Stimulated activated CD4-positive, alpha-beta T cell treated with anti-CD3 and anti-CD28 coated beads, TNF-alpha, amount 100 ng/mL, for 24 hours (primary cell): Measurements from ENCODE around the gene NR3C1.
A peak's percentile ranks its signal among the peaks of the same experiment; 100 is the strongest.

Experiments
- DNase-seq, 3 experiments: peaks; one replicate each; pipeline ENCODE4 v3.0.0-alpha.2; 2020; ENCODE audit warnings: low read depth in 3 of 3

NR3C1 gene

GRCh38 chr5:143426437-143426991 lies 23.0 kb upstream of the NR3C1 start:
- no peak for DNase-seq

- no peak for DNase-seq
Observed at GRCh38 chr5:143425835-143426234, 22.3 kb upstream of the NR3C1 start.

GRCh38 chr5:143418140-143418866 lies 14.8 kb upstream of the NR3C1 start:
- DNase-seq = no peak

GRCh38 chr5:143417503-143418139 lies 14.1 kb upstream of the NR3C1 start:
- no peak for DNase-seq

GRCh38 chr5:143416411-143416810 lies 12.9 kb upstream of the NR3C1 start:
- DNase-seq = no peak

- DNase-seq = no peak
Observed at GRCh38 chr5:143413958-143414669, 10.6 kb upstream of the NR3C1 start.

GRCh38 chr5:143412661-143413342 lies 9.3 kb upstream of the NR3C1 start:
- DNase-seq = no peak

GRCh38 chr5:143409926-143410325 lies 6.4 kb upstream of the NR3C1 start:
- no peak for DNase-seq

- no peak for DNase-seq
Observed at GRCh38 chr5:143406408-143406807, 2.9 kb upstream of the NR3C1 start.

- no peak for DNase-seq
Observed at GRCh38 chr5:143405849-143406098, 2.3 kb upstream of the NR3C1 start.

GRCh38 chr5:143405063-143405848 lies 1.8 kb upstream of the NR3C1 start:
- DNase-seq = peak; percentile 73 to 79 (median 75)

- DNase-seq = peak; percentile 25 to 56 (median 42)
Observed at GRCh38 chr5:143404416-143405062, 1.1 kb upstream of the NR3C1 start.

GRCh38 chr5:143403334-143403592 lies 223 bp downstream of the NR3C1 start:
- no peak for DNase-seq

- peak in 2 of 3 experiments; percentile 8 to 47 for DNase-seq
Observed at GRCh38 chr5:143402553-143403333, 743 bp downstream of the NR3C1 start.

- no peak for DNase-seq
Observed at GRCh38 chr5:143402017-143402552, 1.4 kb downstream of the NR3C1 start.

- no peak for DNase-seq
Observed at GRCh38 chr5:143401227-143402016, 2.1 kb downstream of the NR3C1 start.

- DNase-seq = no peak
Observed at GRCh38 chr5:143400541-143401226, 2.8 kb downstream of the NR3C1 start.

GRCh38 chr5:143399616-143400540 lies 3.6 kb downstream of the NR3C1 start:
- DNase-seq = no peak
